GM21529 (cell line): Measurements from ENCODE around the gene EDAR.

Experiments used
- ATAC-seq: cut with Tn5 transposase; IDR thresholded peaks from one replicate; pipeline ENCODE4 v1.9.1; 2021; ENCODE audit not compliant: unreplicated experiment

Gene EDAR

GRCh38 chr2:108911807-108912628, 77.0 kb downstream of the EDAR start:
- ATAC-seq, result no peak

DNA sequence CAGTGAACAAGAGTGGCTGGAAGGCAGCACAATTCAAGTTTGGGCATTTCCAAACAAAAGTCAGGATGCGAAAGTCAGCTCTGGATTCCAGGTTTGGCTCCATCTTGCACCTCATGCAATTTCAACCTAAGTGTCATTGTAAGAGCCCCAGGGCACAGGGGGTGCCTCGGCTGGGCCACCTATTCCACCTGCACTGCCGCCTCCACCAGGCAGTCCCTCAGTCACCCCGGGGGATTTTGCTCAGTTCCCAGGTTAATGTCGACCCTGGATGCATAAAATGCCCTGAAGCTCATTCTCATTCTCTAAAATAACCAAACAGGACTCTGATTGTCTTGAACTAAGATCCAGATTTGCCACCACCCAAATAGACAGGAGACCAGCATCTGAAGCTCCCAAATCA, 77.6 kb downstream of the EDAR start:
- no peak for ATAC-seq

- no peak for ATAC-seq
Measured at GRCh38 chr2:108910541-108911396, 78.3 kb downstream of the EDAR start.

- ATAC-seq, result no peak
Measured at GRCh38 chr2:108910011-108910431, 79.0 kb downstream of the EDAR start.

DNA sequence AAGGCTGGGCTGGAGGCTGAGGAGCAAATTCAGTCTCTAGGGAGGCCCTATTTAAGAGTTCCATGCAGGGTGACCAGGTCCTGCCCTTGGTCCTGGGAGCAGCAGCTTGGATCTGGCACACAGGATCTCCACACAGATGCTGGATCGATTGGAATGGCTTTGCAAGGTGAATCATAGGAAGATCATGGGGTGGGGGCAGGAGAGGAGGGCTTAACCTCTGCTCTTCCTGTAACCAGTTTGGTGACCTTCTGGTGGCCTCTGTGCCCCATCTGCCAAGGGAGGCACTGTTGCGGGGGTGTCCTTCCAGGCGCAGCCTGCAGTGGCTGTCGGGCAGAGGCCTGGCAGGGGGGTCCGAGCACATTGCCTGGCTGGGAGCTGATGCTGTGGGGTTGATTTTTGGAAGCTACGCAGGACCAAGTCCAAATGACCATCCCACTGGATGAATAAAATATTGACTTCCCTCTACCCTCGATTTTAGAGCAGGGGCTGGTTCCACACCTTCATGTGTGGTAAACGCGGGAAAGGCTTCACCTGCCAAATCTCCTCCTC, 79.7 kb downstream of the EDAR start:
- no peak for ATAC-seq

- ATAC-seq, result no peak
Measured at GRCh38 chr2:108908713-108909070, 80.3 kb downstream of the EDAR start.

- no peak for ATAC-seq
Measured at GRCh38 chr2:108907822-108908712, 81.0 kb downstream of the EDAR start.

GRCh38 chr2:108906403-108907077, 82.5 kb downstream of the EDAR start:
- no peak for ATAC-seq

DNA sequence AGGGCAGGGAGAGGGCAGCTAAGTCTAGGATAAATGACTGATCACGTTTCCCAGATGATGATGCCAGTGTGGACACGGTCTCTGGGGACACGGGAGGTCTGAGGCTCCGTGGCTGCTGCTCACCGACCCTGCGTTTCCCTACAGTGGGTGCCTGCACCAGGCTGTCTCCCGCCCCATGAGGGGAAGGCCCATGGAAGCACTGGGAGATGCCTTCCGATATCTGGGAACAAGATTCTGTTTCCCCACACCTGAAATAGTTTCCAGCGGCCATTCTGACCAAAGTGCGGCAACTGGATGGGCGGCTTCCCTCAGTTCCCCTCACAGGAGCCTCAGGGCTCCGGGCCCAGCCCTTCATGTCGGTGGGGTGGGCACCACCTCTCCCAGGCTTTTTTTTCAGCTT, 83.1 kb downstream of the EDAR start:
- ATAC-seq, result no peak

GRCh38 chr2:108905176-108905575, 83.8 kb downstream of the EDAR start:
- no peak for ATAC-seq

DNA sequence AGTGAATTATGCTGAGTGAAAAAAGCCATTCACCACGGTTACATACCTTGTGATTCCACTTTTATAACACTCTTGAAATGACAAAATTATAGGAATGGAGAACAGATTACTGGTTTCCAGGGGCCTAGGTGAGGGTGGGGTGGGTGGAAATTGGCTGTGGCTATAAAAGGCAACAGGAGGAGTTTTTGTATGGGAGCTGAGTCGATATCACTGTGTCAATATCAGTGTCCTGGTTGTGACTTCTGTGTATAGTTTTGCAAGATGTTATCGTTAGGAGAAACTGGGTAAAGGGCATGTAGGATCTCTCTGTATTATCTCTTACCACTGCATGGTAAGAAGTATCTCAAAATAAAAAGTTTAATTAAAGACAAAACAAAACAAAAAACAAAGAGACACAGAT, 84.3 kb downstream of the EDAR start:
- ATAC-seq, result no peak

- peak; percentile 61 for ATAC-seq
Measured at GRCh38 chr2:108898315-108899082, 90.5 kb downstream of the EDAR start.

- no peak for ATAC-seq
Measured at GRCh38 chr2:108896741-108897140, 92.3 kb downstream of the EDAR start.

DNA sequence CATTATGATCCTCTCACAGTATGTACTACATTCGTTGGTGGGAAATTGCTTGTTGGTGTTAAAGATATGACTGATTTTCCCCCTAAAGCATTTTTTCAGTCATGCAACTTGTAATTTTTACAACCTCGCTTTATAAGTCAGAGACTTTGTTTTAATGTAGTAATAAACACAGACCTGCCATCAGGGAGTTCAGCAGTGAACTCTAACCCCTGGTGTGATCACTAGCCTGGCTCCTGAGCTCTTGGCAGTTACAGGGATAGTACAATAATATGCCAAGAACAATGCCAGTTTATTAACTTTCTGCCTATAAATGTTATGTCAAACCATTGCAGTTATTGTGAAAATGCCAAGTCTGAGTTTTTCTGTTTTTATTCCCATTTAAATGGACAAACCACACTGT, 93.8 kb downstream of the EDAR start:
- no peak for ATAC-seq

- no peak for ATAC-seq
Measured at GRCh38 chr2:108894766-108895165, 94.3 kb downstream of the EDAR start.

DNA sequence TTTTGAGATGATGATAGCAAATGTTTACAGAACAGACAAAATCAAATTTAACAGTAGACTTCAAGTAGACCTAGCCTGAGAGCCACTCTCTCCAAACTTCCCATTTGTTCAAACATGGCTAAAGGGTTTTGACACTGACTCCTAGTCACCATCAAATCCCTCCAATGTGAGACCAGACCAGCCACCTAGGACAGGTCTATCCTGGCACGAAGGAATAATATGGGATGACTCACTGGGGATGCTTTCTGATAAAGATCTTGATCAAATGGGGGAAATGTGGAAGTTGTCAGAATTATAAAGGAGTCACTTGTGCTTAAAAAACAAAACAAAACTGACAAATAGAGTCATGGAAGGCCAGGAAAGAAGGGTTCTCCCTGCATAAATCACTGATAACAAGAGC, 95.7 kb downstream of the EDAR start:
- no peak for ATAC-seq

GRCh38 chr2:108889907-108890306, 99.1 kb downstream of the EDAR start:
- no peak for ATAC-seq

DNA sequence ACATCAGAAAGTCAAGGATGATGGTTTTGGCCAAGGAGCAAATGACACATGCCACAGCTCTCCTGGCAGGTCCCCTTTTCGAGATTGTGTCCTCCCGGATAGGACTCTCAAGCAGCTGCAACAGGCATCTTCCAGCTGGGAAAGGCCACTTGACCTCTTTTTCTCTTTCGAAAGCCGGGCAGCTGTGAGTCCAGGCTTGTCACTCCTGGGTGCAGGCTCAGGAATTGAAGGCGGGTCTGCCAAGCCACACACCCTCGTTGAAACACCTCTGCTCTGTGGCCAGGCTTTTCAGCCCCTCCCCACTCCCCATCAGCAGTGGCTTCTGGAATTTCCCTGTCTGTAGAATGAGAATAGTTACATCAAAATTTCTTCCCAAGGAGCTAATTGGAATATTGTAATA, 104.4 kb downstream of the EDAR start:
- no peak for ATAC-seq

DNA sequence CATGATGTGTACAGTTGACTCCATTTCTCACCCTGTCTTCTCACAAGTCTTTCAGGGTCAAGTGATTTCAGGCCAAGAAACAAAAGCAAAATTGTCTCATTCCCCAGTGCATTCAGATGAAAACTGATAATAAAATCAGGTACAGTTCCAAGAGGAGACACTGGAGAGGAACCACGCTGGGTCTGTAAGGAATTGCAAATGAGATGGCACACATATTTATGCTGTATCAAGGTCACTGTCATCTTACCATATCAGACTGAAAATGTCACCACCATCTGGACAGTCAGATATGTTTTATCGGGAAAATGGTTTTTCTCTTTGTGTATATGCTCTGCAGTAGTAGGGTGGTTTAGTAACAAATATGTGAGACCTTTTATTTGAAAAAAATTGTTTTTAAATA, 110.7 kb downstream of the EDAR start:
- no peak for ATAC-seq

- no peak for ATAC-seq
Measured at GRCh38 chr2:108877506-108877905, 111.5 kb downstream of the EDAR start.
